Colon (tissue), 2 donors: ENCODE data around the gene SMIM20.
"Not testable (repeated sequence)": the region's sequence is repeated elsewhere in the genome, so short reads cannot be mapped to it uniquely, and the experiment has no call there.

Experiments
- FAIRE-seq: peaks from 2 replicates; lab custom pipeline; 2012; peaks lifted over from hg19 to GRCh38; lab: Jason Lieb, UNC
- donor health status: control.
- donor health status: control.

SMIM20 gene

GRCh38 chr4:25890571-25891485, 23.2 kb upstream of the SMIM20 start:
- FAIRE-seq, result no peak

GRCh38 chr4:25892796-25893195, 21.2 kb upstream of the SMIM20 start:
- FAIRE-seq, result no peak

- FAIRE-seq, result no peak
These were observed 17.1 kb upstream of the SMIM20 start for GRCh38 chr4:25896776-25897539.

GRCh38 chr4:25900310-25900709, 13.7 kb upstream of the SMIM20 start:
- FAIRE-seq, result no peak

DNA sequence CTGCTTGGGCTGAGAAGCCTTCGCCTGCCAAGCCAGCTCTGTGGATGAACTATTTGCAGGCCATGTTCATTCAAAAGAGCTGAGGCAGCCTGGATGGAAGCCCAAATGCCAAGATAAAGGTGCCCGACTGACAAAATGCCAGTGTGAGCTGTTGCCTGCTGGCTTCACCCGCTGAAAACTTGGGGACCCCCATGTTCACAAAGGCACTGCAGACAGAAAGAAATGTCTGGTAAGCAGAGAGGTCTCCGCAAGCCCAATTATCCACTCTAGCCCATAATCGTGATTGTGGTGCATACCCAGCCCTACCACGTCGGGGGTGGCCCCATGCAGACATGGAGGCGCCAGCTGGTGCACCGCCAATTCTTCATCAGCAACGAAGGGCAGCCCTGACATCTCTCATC, 13.0 kb upstream of the SMIM20 start:
- no peak for FAIRE-seq

GRCh38 chr4:25903900-25904747, 9.9 kb upstream of the SMIM20 start:
- FAIRE-seq, result no peak

GRCh38 chr4:25904748-25905082, 9.3 kb upstream of the SMIM20 start:
- FAIRE-seq, result no peak

- no peak for FAIRE-seq
These were observed 8.6 kb upstream of the SMIM20 start for GRCh38 chr4:25905371-25905770.

DNA sequence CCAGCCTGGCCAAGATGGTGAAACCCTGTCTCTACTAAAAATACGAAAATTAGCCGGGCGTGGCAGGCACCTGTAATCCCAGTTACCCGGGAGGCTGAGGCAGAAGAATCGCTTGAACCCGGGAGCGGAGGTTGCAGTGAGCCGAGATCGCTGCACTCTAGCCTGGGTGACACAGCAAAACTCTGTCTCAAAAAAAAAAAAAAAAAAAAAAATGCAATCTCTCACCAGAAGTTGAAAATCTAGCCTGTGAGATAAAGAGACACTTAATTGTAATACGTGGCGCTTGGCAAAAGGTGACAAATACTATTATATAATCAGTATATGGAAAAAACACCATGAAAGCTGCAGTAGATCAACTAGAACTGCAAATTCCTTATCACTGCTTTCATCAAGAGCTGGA, 7.9 kb upstream of the SMIM20 start:
- FAIRE-seq, result not testable (repeated sequence)

- FAIRE-seq, result no peak
These were observed 5.5 kb upstream of the SMIM20 start for GRCh38 chr4:25908491-25908901.

- no peak for FAIRE-seq
These were observed 2.7 kb upstream of the SMIM20 start for GRCh38 chr4:25911356-25911755.

- FAIRE-seq, result no peak
These were observed 767 bp upstream of the SMIM20 start for GRCh38 chr4:25913056-25913850.

DNA sequence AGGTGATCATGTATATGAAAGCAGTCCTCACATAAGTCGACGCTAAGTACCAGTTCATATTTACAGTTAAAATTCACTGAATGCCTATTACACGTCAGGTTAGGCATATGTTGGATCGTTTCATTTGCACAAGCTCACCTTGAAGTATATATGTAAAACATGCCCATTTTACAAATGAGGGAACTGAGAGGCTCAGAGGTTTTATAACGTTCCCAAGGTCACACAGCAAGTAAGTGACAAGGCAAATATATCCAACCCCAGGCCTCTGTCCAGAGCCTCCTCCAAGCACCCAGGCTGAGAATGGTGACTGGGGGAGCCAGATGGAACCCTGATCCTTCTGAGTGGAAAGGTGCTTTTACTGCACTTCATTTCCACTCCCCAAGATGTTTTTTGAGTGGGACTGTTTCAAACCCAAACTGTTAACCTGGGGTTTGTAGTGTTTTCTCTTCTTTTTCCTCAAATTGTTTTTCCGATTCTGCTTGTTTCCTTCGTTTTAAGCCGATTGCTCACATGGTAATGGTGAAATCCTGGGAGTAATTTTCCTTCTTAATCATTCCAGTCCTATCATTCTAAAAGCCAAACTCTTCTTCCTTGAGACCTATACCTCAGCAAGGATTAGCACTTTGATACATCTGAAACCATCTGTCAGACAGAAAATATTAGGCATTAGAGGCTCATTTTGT, 791 bp downstream of the SMIM20 start:
- FAIRE-seq, result no peak

GRCh38 chr4:25915353-25915705, 1.3 kb downstream of the SMIM20 start:
- FAIRE-seq, result no peak

GRCh38 chr4:25916870-25917269, 2.9 kb downstream of the SMIM20 start:
- no peak for FAIRE-seq

DNA sequence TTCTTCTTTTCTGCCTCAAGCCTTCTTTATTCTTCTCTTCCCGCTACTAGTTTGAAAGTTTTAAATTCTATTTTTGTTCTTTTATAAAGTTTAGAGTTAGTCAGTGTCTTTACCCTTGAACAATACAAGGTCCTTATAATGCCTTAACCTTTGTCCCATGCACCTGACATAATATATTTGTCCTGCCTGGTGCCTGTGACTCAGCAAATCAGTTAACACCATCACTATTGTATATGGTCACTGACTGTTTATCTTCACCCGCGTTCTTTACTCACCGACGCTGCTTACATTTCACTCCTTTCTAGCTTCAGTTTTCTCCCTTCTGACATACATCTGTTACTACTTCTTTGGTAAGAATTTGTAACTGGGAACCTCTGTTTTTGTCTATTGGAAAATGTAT, 5.7 kb downstream of the SMIM20 start:
- peak; percentile 61 for FAIRE-seq

DNA sequence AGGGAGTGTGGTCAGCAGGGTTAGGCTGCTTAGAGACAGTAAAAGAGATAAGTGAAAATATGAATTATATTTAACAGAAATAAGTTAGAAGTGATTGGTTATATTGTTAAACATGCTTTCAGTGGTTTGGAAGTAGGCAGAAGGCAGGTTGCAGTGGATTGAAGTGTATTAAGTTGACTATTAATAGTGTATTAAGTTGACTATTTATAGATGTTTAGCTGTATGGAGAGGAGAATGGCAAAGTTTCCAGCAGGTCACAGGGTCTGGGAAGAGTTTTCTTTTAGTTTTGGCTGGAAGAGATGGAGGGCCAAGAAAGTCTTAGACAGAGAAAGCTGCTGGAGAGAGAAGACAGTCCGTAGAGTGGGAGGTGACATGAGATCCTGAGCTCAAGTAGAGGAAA, 7.9 kb downstream of the SMIM20 start:
- no peak for FAIRE-seq

- no peak for FAIRE-seq
These were observed 8.9 kb downstream of the SMIM20 start for GRCh38 chr4:25922812-25923369.

GRCh38 chr4:25923745-25924144, 9.7 kb downstream of the SMIM20 start:
- FAIRE-seq, result no peak

- no peak for FAIRE-seq
These were observed 11.6 kb downstream of the SMIM20 start for GRCh38 chr4:25925486-25926201.
